ENCODE data around the gene ABCB8. TPM values are rescaled to one million over a fixed set of nuclear protein-coding genes. Genes with fewer than 3 reads are reported as not detected.

The ABCB8 gene
- total and polyA plus RNA-seq, 2 of the 4 experiments (the other 2 are of a cell fraction): 16.3 to 26.8 TPM

- ChIA-PET CTCF (interaction anchor here (0.6 to 3.2 kb wide), 4 partner anchors 24 to 537 kb away, joined by 4 to 18 read pairs (median 6); no protein-coding TSS in a partner anchor), POLR2A (ENCODE audit: unreplicated experiment) (no interaction called here)
- Histone ChIP-seq H4K5ac (ENCODE audit: low read depth, low read length) (no peak overlapping the region), H2AK5ac (ENCODE audit: low read depth, low read length) (no peak overlapping the region), H3K9me3 (ENCODE audit: control insufficient read depth, insufficient read depth, low read length) (peaks cover 10% of the 10 kb centered on the region), H3K18ac (ENCODE audit: low read depth, low read length) (no peak overlapping the region), H2AFZ (replicated peaks; ENCODE audit: low read length, poor library complexity) (no peak overlapping the region), H2BK120ac (ENCODE audit: low read depth, low read length) (no peak overlapping the region), H3K27me3 (ENCODE audit: control insufficient read depth, insufficient read depth, low read length) (peaks cover 12% of the 10 kb centered on the region; the same call in 1 of the 2 replicates), H2AK9ac (replicated peaks; ENCODE audit: low read depth, low read length, poor library complexity) (no peak overlapping the region), H3K9me1 (ENCODE audit: insufficient read depth, low read length) (no peaks in the 10 kb centered on the region), H3K9ac (ENCODE audit: low read depth, low read length) (no peak overlapping the region), H2BK20ac (ENCODE audit: low read depth, low read length) (no peak overlapping the region), H3K79me1 (ENCODE audit: low read depth in 1 of 2, low read length in 2 of 2) (no peaks in the 10 kb centered on the region), H3K4me2 (ENCODE audit: low read depth, low read length) (no peak overlapping the region), H4K91ac (ENCODE audit: insufficient read depth, low read depth, low read length) (no peak overlapping the region), H2BK5ac (ENCODE audit: low read depth, low read length, poor library complexity, severe bottlenecking) (no peak overlapping the region), H3K14ac (replicated peaks; ENCODE audit: low read depth, low read length) (no peak overlapping the region), H3K4me3 (ENCODE audit: insufficient read depth, low read depth, low read length) (no peak overlapping the region), H2BK15ac (ENCODE audit: low read depth, low read length) (no peak overlapping the region), H3K23ac (ENCODE audit: low read depth, low read length) (no peak overlapping the region), H4K8ac (ENCODE audit: low read depth in 2 of 2, low read length in 2 of 2) (no peak overlapping the region), H4K20me1 (ENCODE audit: insufficient read depth, low read length) (no peaks in the 10 kb centered on the region), H3K4ac (ENCODE audit: low read depth, low read length) (no peak overlapping the region), H3K4me1 (ENCODE audit: control insufficient read depth, insufficient read depth, low read length) (no peaks in the 10 kb centered on the region; the same call in 1 of the 2 replicates), H3K27ac (ENCODE audit: insufficient read depth, low read length) (no peak overlapping the region), H3K36me3 (ENCODE audit: control insufficient read depth, insufficient read depth, low read length) (no peaks in the 10 kb centered on the region), H3K56ac (ENCODE audit: extremely low read depth, insufficient read depth, low read length) (no peak overlapping the region; the same call in 1 of the 2 replicates)
- dilution Hi-C loops (cut with HindIII; ENCODE audit: low sequenced_read_pairs, unreplicated experiment) (no loop called here), intact Hi-C loops (cut with micrococcal nuclease) (loop anchor here (1.0 kb wide), 3 partner anchors 23 to 208 kb away; no protein-coding TSS in a partner anchor), in situ Hi-C loops (cut with MboI; ENCODE audit: low sequenced_read_pairs) (loop anchor here (5.0 to 25.0 kb wide), 3 partner anchors 84 to 574 kb away; a partner anchor contains a TSS)
- no peak for TF ChIP-seq CHD1 (IDR thresholded peaks at IDR 0.05; ENCODE audit: low read depth, low read length)
- TF ChIP-seq SMC3 (IDR thresholded peaks at IDR 0.05; ENCODE audit: low read depth, low read length): no peak
- TF ChIP-seq RAD21 (IDR thresholded peaks at IDR 0.05; ENCODE audit: low read length): no peak
- WGBS, 2 experiments (ENCODE audit: extremely low coverage in 2 of 2, insufficient read length in 1 of 2): no CpG with 5 or more reads among the region's 5 CpGs
- ATAC-seq (ENCODE audit: low read depth) (no peak), DNase-seq (no peak)
- BruUV-seq (replicated peaks): no TSS peak
Measured at GRCh38 chr7:150986556-150986955, 41.7 kb upstream of the ABCB8 start.
